Measurements from ENCODE around the gene PLPPR1. TPM values are rescaled to one million over a fixed set of nuclear protein-coding genes. Genes with fewer than 3 reads are reported as not detected.
A peak's percentile ranks its signal among the peaks of the same experiment; 100 is the strongest.

PLPPR1 gene
- total and polyA plus RNA-seq, 2 experiments from 2014 or later: 1.3 to 3.7 TPM

DNA sequence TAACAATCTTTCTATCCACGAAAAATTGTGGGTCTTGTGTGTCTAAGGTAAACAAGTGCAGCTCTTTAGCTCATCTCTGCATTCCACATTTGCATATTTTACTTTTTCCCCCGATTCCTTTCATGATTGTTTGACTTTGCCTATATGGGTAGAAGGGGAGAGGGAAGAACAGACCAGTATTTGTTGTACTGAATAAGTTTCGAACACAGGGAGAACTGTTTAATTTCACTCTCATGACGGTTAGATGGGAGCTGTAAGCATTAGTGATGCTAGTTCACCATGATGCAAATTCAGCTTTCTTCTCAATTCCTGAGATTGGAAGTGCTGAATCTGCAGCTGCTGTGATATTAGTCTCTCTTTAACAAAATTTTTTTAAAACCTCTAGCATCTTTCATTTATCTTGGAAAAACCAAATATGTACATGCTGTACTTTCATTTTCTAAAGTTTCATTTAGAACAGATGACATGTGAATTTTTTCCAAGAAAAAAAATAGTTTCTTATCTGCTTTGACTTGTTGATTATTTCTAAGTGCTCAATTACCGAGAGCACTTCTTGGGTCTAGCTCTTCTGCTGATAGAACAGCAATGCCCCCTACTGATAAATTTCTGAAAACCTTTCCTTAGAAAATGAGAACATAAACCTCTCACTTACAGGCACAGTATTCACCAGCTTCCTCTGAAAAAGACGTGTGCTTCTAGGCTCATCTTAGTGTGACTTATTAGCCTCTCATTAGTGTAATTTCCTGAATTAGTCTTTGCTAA is 206.8 kb downstream of the PLPPR1 start:
- H3K27ac ChIP-seq (ENCODE audit: low read depth): no peak overlapping the region
- H3F3A ChIP-seq (replicated peaks; ENCODE audit: low read depth): no peaks in the 10 kb centered on the region
- no peak overlapping the region for H3K4me3 Mint-ChIP-seq
- no peak overlapping the region for H3K4me3 ChIP-seq
- H3K4me1 ChIP-seq (ENCODE audit: insufficient read depth): peaks cover 36% of the 10 kb centered on the region
- ATAC-seq (peak; percentile 93), DNase-seq (ENCODE audit: low spot score) (peak; percentile 81)
- H4K20me1 ChIP-seq (replicated peaks; ENCODE audit: insufficient read depth): no peaks in the 10 kb centered on the region
- H3K36me3 ChIP-seq (ENCODE audit: insufficient read depth): no peaks in the 10 kb centered on the region
- no peaks in the 10 kb centered on the region for H3K79me2 ChIP-seq (replicated peaks; ENCODE audit: insufficient read depth)
- H3K27me3 ChIP-seq (ENCODE audit: insufficient read depth): no peaks in the 10 kb centered on the region
- peaks cover 2% of the 10 kb centered on the region; the same call in 1 of the 3 replicates for H3K36me3 Mint-ChIP-seq (ENCODE audit: low read depth)
- H3K9me3 Mint-ChIP-seq: no peaks in the 10 kb centered on the region; the same call in 2 of the 3 replicates
- H3K4me2 ChIP-seq: 0 out of 2 replicates have a peak overlapping the region, but pooled peaks have one; percentile 0
- H3K27me3 Mint-ChIP-seq (ENCODE audit: insufficient read depth, low read depth, poor library complexity): no peaks in the 10 kb centered on the region
- H3K9me2 ChIP-seq (ENCODE audit: insufficient read depth): no peaks in the 10 kb centered on the region
- TF ChIP-seq, protein P1, sequence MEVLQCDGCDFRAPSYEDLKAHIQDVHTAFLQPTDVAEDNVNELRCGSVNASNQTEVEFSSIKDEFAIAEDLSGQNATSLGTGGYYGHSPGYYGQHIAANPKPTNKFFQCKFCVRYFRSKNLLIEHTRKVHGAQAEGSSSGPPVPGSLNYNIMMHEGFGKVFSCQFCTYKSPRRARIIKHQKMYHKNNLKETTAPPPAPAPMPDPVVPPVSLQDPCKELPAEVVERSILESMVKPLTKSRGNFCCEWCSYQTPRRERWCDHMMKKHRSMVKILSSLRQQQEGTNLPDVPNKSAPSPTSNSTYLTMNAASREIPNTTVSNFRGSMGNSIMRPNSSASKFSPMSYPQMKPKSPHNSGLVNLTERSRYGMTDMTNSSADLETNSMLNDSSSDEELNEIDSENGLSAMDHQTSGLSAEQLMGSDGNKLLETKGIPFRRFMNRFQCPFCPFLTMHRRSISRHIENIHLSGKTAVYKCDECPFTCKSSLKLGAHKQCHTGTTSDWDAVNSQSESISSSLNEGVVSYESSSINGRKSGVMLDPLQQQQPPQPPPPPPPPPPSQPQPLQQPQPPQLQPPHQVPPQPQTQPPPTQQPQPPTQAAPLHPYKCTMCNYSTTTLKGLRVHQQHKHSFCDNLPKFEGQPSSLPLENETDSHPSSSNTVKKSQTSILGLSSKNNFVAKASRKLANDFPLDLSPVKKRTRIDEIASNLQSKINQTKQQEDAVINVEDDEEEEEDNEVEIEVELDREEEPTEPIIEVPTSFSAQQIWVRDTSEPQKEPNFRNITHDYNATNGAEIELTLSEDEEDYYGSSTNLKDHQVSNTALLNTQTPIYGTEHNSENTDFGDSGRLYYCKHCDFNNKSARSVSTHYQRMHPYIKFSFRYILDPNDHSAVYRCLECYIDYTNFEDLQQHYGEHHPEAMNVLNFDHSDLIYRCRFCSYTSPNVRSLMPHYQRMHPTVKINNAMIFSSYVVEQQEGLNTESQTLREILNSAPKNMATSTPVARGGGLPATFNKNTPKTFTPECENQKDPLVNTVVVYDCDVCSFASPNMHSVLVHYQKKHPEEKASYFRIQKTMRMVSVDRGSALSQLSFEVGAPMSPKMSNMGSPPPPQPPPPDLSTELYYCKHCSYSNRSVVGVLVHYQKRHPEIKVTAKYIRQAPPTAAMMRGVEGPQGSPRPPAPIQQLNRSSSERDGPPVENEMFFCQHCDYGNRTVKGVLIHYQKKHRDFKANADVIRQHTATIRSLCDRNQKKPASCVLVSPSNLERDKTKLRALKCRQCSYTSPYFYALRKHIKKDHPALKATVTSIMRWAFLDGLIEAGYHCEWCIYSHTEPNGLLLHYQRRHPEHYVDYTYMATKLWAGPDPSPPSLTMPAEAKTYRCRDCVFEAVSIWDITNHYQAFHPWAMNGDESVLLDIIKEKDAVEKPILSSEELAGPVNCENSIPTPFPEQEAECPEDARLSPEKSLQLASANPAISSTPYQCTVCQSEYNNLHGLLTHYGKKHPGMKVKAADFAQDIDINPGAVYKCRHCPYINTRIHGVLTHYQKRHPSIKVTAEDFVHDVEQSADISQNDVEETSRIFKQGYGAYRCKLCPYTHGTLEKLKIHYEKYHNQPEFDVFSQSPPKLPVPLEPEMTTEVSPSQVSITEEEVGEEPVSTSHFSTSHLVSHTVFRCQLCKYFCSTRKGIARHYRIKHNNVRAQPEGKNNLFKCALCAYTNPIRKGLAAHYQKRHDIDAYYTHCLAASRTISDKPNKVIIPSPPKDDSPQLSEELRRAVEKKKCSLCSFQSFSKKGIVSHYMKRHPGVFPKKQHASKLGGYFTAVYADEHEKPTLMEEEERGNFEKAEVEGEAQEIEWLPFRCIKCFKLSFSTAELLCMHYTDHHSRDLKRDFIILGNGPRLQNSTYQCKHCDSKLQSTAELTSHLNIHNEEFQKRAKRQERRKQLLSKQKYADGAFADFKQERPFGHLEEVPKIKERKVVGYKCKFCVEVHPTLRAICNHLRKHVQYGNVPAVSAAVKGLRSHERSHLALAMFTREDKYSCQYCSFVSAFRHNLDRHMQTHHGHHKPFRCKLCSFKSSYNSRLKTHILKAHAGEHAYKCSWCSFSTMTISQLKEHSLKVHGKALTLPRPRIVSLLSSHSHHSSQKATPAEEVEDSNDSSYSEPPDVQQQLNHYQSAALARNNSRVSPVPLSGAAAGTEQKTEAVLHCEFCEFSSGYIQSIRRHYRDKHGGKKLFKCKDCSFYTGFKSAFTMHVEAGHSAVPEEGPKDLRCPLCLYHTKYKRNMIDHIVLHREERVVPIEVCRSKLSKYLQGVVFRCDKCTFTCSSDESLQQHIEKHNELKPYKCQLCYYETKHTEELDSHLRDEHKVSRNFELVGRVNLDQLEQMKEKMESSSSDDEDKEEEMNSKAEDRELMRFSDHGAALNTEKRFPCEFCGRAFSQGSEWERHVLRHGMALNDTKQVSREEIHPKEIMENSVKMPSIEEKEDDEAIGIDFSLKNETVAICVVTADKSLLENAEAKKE (CRISPR knock-in tag; IDR thresholded peaks at IDR 0.05): no peak
- TF ChIP-seq NANOG (IDR thresholded peaks at IDR 0.05; ENCODE audit: borderline replicate concordance) (no peak), EZH2phosphoT487 (IDR thresholded peaks at IDR 0.05; ENCODE audit: unreplicated experiment) (no peak), POLR2AphosphoS5 (IDR thresholded peaks at IDR 0.05; ENCODE audit: low read depth) (no peak)
- TF ChIP-seq, protein P2, sequence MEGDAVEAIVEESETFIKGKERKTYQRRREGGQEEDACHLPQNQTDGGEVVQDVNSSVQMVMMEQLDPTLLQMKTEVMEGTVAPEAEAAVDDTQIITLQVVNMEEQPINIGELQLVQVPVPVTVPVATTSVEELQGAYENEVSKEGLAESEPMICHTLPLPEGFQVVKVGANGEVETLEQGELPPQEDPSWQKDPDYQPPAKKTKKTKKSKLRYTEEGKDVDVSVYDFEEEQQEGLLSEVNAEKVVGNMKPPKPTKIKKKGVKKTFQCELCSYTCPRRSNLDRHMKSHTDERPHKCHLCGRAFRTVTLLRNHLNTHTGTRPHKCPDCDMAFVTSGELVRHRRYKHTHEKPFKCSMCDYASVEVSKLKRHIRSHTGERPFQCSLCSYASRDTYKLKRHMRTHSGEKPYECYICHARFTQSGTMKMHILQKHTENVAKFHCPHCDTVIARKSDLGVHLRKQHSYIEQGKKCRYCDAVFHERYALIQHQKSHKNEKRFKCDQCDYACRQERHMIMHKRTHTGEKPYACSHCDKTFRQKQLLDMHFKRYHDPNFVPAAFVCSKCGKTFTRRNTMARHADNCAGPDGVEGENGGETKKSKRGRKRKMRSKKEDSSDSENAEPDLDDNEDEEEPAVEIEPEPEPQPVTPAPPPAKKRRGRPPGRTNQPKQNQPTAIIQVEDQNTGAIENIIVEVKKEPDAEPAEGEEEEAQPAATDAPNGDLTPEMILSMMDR (conservative IDR thresholded peaks at IDR 0.05; ENCODE audit: low read depth in 2 of 2): peak; percentile 77 to 80
- no peak overlapping the region for H2AFZ ChIP-seq
- peaks cover 49% of the 10 kb centered on the region for H3K4me1 Mint-ChIP-seq
- H3K27ac Mint-ChIP-seq: no peak overlapping the region

All from GM23338 (cell line).